K562 (cell line): ENCODE results near the gene FAM171A2. TPM values are rescaled to one million over a fixed set of nuclear protein-coding genes. Genes with fewer than 3 reads are reported as not detected.
A peak's percentile ranks its signal among the peaks of the same experiment; 100 is the strongest.

Experiments used
- CBX5 ChIP-seq: IDR thresholded peaks from 2 replicates; pipeline ENCODE4 v1.6.1; 2014; ENCODE audit warnings: low read depth, borderline replicate concordance
- CHD1 ChIP-seq: fragments of 200-600 bp; sonication (generic); IDR thresholded peaks from one replicate; pipeline ENCODE4 v1.6.1; 2012; ENCODE audit warnings: mild to moderate bottlenecking, moderate library complexity, low read length, inconsistent platforms
- CTBP1 ChIP-seq: fragments of 450-650 bp; IDR thresholded peaks from 2 replicates; pipeline ENCODE4 v1.6.1; 2016; ENCODE audit warnings: borderline replicate concordance
- FOXK2 ChIP-seq, 2 experiments: fragments of 450-650 bp; IDR thresholded peaks in 1 of 2; conservative IDR thresholded peaks in 1 of 2; 2 replicates each; pipeline ENCODE4 v1.6.1; 2016; ENCODE audit warnings: low read depth in 2 of 2, mild to moderate bottlenecking in 1 of 2
- GABPA ChIP-seq: fragments of 200-800 bp; sonication (Bioruptor generic); conservative IDR thresholded peaks from 2 replicates; pipeline ENCODE4 v1.6.1; 2016; ENCODE audit warnings: low read depth, missing genetic modification characterization, missing compliant biosample characterization
- GATAD2A ChIP-seq: fragments of 450-650 bp; IDR thresholded peaks from 2 replicates; pipeline ENCODE4 v1.6.1; 2017
- HDGF ChIP-seq: fragments of 450-650 bp; IDR thresholded peaks from 2 replicates; pipeline ENCODE4 v1.6.1; 2016
- HEY1 ChIP-seq: fragments of 250-450 bp; sonication (Bioruptor Pico); IDR thresholded peaks from 2 replicates; pipeline ENCODE4 v1.5.0; 2020; ENCODE audit warnings: mild to moderate bottlenecking, moderate library complexity, borderline replicate concordance
- HOXB6 ChIP-seq: fragments of 250-450 bp; sonication (Bioruptor Pico); IDR thresholded peaks from 2 replicates; pipeline ENCODE4 v1.5.1; 2022; ENCODE audit warnings: mild to moderate bottlenecking, borderline replicate concordance
- MTA3 ChIP-seq: fragments of 450-650 bp; formaldehyde crosslinking; IDR thresholded peaks from 2 replicates; pipeline ENCODE4 v1.6.1; 2017; ENCODE audit warnings: mild to moderate bottlenecking, borderline replicate concordance
- NFIX ChIP-seq: fragments of 250-450 bp; sonication (Bioruptor Pico); IDR thresholded peaks from 2 replicates; pipeline ENCODE4 v1.4.0; 2020; ENCODE audit warnings: low read depth, mild to moderate bottlenecking, moderate library complexity
- RAD51 ChIP-seq: fragments of 450-650 bp; IDR thresholded peaks from 2 replicates; pipeline ENCODE4 v1.7.1; 2016; ENCODE audit warnings: low read depth, mild to moderate bottlenecking, borderline replicate concordance
- SMAD3 ChIP-seq: fragments of 450-650 bp; formaldehyde crosslinking; conservative IDR thresholded peaks from 2 replicates; pipeline ENCODE4 v1.4.0; 2020; ENCODE audit warnings: mild to moderate bottlenecking
- TFAP4 ChIP-seq: sonication (generic); formaldehyde crosslinking; IDR thresholded peaks from 2 replicates; pipeline ENCODE4 v1.8.0; 2022; ENCODE audit warnings: missing genetic modification reagents, mild to moderate bottlenecking, moderate library complexity, borderline replicate concordance
- ZBTB43 ChIP-seq: sonication (generic); formaldehyde crosslinking; IDR thresholded peaks from 2 replicates; pipeline ENCODE4 v1.8.0; 2023; ENCODE audit warnings: mild to moderate bottlenecking, missing genetic modification reagents
- ZKSCAN1 ChIP-seq: fragments of 150-350 bp; IDR thresholded peaks from 2 replicates; pipeline ENCODE4 v1.6.1; 2016; ENCODE audit warnings: low read depth, low read length
- ZKSCAN8 ChIP-seq: fragments of 200-800 bp; sonication (Bioruptor generic); IDR thresholded peaks from 2 replicates; pipeline ENCODE4 v1.6.1; 2016; ENCODE audit warnings: missing genetic modification characterization, missing compliant biosample characterization
- ZNF124 ChIP-seq: sonication (generic); formaldehyde crosslinking; IDR thresholded peaks from 2 replicates; pipeline ENCODE4 v1.8.1; 2022; ENCODE audit warnings: missing genetic modification reagents
- ZNF280B ChIP-seq: fragments of 250-450 bp; sonication (Bioruptor Pico); IDR thresholded peaks from 2 replicates; pipeline ENCODE4 v1.5.1; 2021; ENCODE audit warnings: mild to moderate bottlenecking
- ZNF347 ChIP-seq: fragments of 450-650 bp; formaldehyde crosslinking; IDR thresholded peaks from 2 replicates; pipeline ENCODE4 v1.4.0; 2020; ENCODE audit warnings: low read depth, mild to moderate bottlenecking, moderate library complexity
- polyA plus RNA-seq, 8 experiments: library from polyadenylated mRNA; depleted of rRNA in 4 of 8; stranded (reverse) in 5 of 8; unstranded in 3 of 8; fragments of >200 nt; fragmentation: Nextera tagmentation in 2 of 8; fragmentation: Illumina TruSeq in 1 of 8; extraction: Ambion mirVana in 2 of 8; extraction: Trizol in 1 of 8; gene quantifications; 2 replicates each; pipeline versions ENCODE4 v1.2.1 to v1.2.3, GENCODE V29; 2011 to 2014; ENCODE audit warnings: inconsistent platforms in 1 of 8, missing spikeins in 1 of 8
- total RNA-seq, 7 experiments: library from RNA; depleted of rRNA in 6 of 7; stranded (reverse); fragments of >200 nt in 6 of 7; fragmentation: Illumina TruSeq in 2 of 7; extraction: Trizol in 2 of 7; gene quantifications; 2 replicates each; pipeline versions ENCODE4 v1.2.1 to v1.2.3, GENCODE V29; 2011 to 2021; ENCODE audit warnings: low replicate concordance in 1 of 7

The FAM171A2 gene
- total and polyA plus RNA-seq, 9 of the 15 experiments (the other 6 are each of a cell fraction or from before 2014, with no cell fraction given) = 0.10 to 10.2 (median 2.0) TPM; not detected in 1

GRCh38 chr17:44344939-44345453 lies 18.7 kb downstream of the FAM171A2 start, which contains the start of gene GRN (continued):
- TF ChIP-seq SMAD3 (CRISPR knock-in tag) (no peak), CTBP1 (peak; percentile 33; the same call in 1 of the 2 replicates), ZNF347 (CRISPR knock-in tag) (no peak), ZKSCAN1 (0 out of 2 replicates have a peak, but pooled peaks have one; percentile 19), ZNF124 (CRISPR knock-in tag) (no peak), ZNF280B (CRISPR knock-in tag) (no peak), GABPA (tag) (no peak), HEY1 (CRISPR knock-in tag) (no peak), TFAP4 (CRISPR knock-in tag) (peak; percentile 97), CBX5 (no peak), ZKSCAN8 (CRISPR knock-in tag) (no peak), GATAD2A (no peak), NFIX (CRISPR knock-in tag) (no peak), HDGF (no peak), RAD51 (peak; percentile 99), HOXB6 (no peak), MTA3 (peak; percentile 59; the same call in 1 of the 2 replicates), CHD1 (no peak), FOXK2 (conservative IDR thresholded peaks at IDR 0.05 in 1 of 2, IDR thresholded peaks at IDR 0.05 in 1 of 2; ENCODE audit: low read depth in 2 of 2) (peak; percentile 96 to 97), ZBTB43 (CRISPR knock-in tag) (0 out of 2 replicates have a peak, but pooled peaks have one; percentile 35)
